Dermis blood vessel endothelial cell (primary cell): ENCODE data around the gene SFT2D1. TPM values are rescaled to one million over a fixed set of nuclear protein-coding genes. Genes with fewer than 3 reads are reported as not detected.

Experiments
- DNase-seq: peaks from one replicate; pipeline ENCODE4 v3.0.0; 2010
- total RNA-seq: library from RNA; depleted of rRNA; stranded (reverse); fragments of >200 nt; gene quantifications from 2 replicates; pipeline ENCODE4 v1.2.3, GENCODE V29; 2014

Gene SFT2D1
- total RNA-seq, 1 donor from 2014 or later, result 31.8 TPM

DNA sequence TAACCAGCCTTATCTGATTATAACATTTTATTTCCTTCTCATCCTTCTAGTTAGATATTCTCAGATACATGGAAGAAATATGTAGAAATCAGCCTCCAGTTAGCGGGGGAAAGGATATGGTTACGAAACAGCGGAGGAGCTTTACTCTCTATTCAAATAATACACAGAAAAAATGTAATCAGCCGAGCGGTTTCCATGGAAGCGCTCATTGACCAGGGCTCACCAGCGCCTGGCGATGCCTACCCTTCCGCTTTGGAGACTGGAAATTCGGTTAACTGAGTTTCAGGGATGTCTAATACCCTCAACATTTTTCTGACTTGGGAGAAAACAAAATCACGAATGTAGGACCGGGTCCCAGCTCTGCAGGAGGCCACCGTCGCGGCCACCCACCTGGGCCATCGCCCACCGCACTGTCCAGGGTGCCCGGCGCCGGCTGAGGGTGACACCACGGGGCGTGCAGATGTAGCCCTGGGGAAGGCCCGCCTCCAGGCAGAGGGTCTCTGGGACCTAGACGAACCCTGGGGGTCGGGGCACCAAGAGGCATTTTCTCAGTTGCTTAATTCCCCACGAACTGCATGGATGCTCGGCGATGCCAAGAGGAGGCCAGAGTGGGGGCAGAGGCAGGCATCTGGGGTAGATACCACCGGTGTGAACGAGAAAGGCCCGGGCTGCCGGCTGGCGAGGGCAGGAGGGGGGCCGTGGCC, 35.8 kb downstream of the SFT2D1 start:
- DNase-seq, result no peak

- DNase-seq, result no peak
These were observed 36.7 kb downstream of the SFT2D1 start for GRCh38 chr6:166305562-166306117.

DNA sequence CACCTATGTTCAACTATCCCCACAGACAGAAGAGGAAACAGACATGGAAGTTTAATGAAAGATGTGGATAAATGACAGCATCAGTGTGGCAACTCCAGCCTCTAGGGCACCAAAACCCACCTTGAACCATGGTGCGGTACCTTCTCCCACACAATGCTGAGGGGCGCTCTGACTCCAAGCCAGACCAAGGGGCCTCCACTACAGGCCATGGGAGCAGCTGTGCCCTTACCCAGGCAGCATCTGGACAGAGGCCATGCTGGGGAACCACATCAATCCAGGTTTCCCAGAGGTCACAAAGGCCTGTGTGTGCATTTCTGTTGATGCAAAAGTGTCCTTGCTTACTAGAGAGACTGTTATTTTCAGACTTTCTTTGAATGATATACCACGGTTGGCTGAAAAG, 38.2 kb downstream of the SFT2D1 start:
- no peak for DNase-seq

DNA sequence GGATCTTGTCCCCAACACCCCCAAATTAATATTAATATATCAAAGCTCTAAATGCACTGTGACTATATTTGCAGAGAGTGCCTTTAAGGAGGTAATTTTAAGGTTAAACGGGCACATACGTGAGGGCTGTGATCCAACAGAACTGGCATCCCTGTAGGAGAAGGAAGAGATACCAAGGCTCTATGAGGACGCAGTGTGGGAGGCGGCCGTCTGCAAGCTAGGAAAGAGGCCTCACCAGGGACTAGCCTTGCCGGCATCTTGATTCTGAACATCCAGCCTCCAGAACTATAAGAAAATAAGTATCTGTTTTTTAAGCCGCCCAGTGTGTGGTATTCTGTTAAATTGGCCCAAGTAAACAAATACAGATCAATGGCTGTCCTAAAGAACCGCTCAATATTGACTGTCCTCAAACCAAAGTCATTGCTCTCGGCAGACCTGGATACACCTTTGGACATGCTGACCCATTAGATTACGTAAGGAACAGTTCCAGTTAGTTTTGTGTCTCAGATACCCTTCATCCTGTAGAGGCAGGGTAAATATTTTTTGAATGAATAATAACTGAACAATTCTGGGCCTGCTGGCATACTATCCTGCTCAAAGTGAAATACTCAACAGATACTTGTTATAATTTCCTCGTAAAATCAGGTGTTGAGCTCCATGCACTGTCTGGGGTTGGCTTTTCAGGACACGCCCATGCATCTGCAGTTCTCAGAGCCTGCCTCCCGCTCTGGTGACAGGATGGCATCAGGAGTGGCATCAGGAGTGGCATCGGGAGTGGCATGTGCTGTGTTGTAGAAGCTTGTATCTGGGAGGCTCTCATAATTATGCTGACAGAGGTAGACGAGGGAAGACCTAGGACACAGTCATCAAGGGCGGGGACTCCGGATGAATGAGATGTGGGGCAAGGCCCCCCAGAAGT, 40.5 kb downstream of the SFT2D1 start:
- no peak for DNase-seq

GRCh38 chr6:166300357-166300987, 41.9 kb downstream of the SFT2D1 start:
- DNase-seq, result no peak

GRCh38 chr6:166297606-166298005, 44.7 kb downstream of the SFT2D1 start:
- no peak for DNase-seq

DNA sequence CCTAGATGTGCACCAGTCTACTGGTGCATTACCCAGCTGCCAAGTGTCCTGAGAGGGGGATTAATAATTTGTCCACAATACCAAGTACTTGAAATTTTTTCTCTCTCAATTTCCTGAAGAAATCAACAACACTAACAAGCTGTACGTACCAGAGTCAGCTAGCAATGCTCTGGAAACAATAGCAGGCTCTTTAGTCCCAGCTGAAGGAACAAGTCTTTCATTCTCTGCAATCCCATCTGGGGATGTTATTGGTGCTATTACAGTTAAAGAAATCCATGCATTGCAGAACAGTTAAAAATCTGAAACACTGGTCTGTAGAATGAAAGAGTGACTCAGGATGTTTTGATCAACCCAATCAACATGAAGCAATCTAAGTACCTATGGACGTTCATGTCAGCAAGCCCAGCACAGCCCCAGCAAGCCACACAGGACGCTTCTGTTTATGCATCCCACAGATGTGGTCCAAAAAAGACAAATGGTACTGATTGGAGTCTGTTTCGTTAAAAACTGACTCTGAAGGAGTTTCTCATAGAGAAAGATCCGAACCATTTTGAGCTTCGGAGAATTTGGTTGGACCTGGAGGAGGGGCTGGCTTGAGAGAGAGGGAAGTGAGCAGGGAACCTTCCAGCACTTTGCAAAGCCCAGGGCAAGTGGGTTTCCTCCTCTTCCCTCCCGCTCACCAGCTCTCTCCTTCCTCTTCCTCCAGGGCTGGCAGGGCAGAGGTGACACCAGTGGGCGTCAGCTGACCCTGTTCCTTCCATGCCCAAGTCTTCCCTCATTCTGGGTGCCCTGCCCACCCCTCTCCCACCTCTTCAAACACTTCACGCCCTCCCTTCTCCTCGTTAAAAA, 46.1 kb downstream of the SFT2D1 start:
- DNase-seq, result no peak

DNA sequence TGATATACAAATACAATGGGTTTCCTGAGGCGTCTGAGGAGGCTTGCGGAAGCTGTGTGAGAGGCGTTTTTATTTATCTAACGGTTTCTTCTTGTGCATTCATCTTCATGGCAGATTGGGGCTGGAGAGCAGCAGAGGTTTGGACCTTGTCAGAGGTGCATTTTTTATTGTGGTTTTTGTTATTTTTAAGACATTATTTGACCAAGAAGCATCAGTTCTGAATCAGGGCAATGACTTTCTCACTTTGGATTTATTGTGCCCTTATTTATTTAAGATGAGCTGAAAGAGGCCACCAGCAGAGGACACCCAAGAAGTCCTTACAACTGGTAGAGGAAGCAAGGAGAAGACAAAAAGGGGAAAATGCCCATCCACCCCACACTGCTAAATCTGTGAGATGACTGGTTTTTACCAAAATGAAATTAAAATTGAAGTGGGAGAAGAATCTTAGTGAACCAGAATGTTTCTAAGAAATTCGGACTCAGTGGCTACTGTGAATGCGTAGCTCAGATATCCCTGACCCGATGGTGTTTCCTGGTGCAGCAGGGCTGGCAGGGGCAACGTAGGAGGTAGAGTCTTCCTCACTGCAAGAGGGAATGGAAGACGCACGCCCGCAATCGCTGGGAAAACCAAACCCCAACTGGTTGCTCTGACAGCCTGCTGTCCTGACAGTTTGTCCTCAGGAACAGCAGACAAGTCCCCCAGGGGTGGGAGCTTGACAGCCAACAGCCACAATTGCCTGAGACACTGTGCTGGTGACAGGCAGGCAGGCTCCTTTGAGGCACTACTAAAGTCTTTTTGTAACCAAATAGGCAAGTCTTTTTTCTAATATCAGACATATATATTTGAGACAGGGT, 48.4 kb downstream of the SFT2D1 start:
- DNase-seq, result no peak

DNA sequence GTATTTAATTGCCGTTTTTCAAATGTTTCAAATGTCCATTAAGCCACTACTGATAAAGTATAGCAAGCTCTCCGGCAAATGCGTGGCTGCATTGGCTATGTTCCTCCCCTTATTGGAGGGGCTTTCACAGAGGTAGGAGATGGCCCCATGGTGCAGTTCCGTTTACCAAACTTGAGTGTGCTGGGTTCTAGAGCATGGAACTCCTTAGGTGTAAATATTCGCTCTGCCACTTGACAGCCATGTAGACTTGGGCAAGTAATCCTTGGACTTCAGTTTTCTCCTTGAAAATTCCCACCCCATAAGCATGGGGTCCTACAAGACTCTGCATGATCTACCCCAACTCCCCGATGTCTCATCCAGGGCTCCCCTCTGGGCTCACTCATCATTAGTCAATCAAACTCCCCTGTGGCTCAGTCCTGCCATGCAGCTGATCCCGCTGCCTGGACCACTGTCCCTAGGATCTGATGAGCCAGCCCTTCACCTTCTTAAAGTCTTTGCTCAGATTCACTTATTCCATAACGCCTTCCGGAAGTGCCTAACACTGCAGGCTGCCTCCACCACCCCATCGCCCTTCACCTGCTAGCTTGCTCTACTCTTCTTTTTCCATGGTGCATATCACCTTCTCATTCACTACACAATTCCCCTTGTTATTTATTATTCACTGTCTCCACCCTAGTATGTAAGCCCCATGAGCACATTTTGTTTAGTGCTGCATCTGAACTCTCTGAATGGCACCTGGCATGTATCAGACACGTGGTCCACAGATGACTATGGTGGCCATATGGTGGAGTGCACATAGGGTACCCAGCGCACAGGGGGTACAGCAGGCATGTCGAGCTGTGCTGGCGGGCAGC, 52.9 kb downstream of the SFT2D1 start:
- DNase-seq, result no peak

DNA sequence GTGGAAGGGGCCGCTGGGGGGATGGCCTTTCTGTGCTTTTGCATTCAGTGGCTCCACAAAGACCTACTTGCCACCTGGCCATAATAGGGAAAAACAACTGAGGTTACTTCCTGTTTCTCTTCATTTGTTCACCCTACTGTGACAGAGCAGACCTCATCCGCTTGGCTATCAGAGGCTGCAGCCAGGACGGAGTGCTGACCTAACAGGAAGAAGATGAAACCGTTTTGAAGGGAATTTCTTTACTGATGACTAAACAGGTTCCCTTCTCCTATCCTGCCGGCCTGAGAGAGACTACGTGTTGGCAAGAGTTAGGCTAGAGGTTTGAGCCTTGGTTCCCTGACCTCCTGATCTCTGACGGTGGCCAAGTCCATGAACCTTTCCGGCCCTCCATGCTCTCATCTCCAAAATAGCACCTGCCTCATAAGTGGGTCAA, 55.5 kb downstream of the SFT2D1 start:
- DNase-seq, result peak; percentile 50

- no peak for DNase-seq
These were observed 57.1 kb downstream of the SFT2D1 start for GRCh38 chr6:166285233-166285632.

DNA sequence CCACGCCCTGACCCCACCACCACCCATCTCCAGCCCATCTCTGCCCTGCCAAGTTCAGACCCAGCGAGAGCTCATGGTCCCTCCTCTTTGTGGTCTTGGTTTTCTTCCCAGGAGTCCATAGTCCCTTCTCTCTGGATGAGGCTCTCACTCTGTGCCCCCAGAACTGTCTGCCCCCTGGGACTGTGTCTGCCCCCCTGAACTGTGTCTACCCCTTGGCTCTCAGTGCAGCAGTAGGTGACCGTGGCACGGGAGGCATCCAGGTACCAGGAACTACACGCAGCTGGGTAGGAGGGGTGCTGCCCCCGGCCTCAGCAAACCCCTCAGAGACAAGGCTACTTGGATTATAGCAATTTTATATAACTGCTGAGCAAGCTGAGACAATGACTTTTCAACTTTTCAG, 57.7 kb downstream of the SFT2D1 start:
- DNase-seq, result no peak

DNA sequence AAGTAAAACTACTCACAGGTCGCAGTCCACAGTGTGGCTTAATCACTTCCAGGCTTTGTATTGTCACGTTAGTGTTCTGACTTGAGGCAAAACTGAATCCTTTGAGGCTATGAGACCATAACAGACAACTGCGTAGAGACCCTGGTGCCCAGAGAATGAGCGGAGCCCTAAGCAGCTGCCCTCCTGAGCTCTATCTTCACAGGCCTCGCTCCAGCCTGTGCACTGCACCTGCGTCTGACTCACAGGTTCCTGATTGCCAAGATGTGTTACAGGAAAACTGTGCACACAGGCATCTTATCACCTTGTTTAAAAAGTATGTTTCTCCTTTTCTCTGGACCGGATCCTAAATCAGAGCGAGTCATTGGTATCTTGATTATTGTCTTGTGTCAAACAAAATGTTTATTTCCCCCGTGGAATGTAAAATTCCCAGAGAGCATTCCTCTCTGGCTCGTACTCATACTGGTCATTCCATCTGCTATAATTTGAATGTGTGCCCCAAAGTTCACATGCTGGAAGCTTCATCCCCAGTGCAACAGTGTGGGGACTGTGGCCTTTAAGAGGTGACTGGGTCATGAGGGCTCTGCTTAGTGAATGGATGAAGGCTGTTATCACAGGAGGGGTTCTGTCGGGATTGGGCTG, 59.8 kb downstream of the SFT2D1 start:
- peak; percentile 8 for DNase-seq

GRCh38 chr6:166281104-166281503, 61.2 kb downstream of the SFT2D1 start:
- DNase-seq, result no peak

GRCh38 chr6:166279393-166279679, 63.0 kb downstream of the SFT2D1 start:
- DNase-seq, result no peak

DNA sequence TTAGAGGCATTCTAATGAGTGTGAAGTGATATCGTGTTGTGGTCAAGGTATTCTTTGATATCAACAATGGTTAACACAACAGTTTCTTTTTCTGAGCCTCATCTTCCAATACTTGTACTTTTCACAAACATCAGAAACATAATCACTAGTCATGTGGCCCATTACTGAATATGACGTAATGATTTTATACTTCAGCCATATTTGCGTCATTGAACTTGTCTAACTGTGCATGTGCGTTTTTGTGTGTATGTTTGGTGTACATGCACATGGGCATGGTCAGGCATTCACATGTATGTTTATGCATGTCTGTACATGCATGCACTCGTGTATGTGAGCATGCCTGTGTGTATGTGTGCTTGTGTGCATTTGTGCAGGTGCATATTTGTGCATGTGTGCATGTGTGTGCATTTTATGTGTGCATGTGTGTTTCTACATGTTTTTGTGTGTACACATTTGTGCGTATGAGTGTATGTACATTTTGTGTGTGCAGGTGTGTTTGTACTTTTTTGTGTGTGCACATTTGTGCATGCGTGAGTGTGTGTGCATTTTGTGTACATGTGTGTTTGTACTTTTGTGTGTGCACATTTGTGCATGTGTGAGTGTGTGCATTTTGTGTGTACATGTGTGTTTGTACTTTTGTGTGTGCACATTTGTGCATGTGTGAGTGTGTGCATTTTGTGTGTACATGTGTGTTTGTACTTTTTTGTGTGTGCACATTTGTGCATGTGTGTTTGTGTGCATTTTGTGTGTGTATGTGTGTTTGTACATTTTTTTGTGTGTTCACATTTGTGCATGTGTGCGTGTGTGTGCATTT, 63.6 kb downstream of the SFT2D1 start:
- DNase-seq, result no peak

DNA sequence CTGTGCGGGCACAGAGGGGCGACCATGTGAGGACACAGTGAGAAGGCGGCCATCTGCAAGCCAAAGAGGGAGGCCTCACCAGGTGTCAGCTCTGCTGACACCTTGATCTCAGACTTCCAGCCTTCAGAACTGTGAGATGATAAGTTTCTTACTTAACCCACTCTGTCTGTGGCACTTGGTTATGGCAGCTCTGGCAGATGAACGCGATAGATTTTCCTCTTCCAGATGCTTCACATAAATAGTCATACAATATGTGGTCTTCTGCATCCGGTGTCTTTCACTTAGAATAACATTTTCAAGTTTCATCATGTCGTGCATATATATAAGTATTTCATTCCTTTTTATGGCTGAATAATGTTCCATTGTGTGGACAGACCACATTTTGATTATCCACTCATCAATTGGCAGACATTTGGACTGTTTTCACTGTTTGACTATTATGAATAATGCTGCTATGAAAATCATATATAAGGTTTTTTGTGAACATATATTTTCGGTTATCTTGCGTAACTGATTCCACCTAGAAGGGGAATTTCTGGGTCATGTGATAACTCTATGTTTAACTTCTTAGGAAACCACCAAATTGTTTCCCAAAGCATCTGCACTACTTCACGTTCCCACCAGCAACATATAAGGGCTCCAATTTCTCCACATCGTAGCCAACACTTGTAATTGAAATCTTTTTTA, 64.3 kb downstream of the SFT2D1 start:
- no peak for DNase-seq

DNA sequence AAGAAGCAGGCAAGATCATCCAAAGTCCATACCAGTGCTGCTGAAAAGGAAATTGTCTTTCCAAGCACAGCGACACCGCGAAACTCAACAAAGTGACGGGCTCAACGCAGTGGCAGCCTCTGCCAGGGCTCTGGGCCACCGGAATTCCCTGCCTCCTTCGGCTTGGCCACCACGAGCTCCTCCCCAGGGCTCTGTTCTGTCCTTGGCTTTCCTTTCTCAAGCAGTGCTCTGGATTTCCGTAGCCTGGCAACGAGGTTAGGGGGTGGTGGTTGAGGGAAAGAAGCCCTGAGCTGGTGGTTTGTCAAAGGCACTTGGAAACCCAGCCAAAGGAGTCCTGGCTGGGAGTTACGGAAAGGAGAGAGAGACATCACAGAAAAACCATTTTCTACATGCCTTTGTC, 65.3 kb downstream of the SFT2D1 start:
- no peak for DNase-seq
